NCI-H82 treated with DMSO at 0.1 percent for 48 hours (cell line): ENCODE results near the gene ZCCHC4.

ENCODE experiments used
- DNase-seq: peaks from one replicate; lab custom pipeline; 2025; ENCODE audit not compliant: unreplicated experiment; lab: John Stamatoyannopoulos, UW

Gene ZCCHC4

GRCh38 chr4:25376754-25377571 is 64.4 kb downstream of the ZCCHC4 start, which contains the start of gene ANAPC4:
Gene ANAPC4, plus strand, starts transcription at chr4:25377263. Its CDS starts 165 bp downstream, at chr4:25377428.
- peak; percentile 81 for DNase-seq

DNA sequence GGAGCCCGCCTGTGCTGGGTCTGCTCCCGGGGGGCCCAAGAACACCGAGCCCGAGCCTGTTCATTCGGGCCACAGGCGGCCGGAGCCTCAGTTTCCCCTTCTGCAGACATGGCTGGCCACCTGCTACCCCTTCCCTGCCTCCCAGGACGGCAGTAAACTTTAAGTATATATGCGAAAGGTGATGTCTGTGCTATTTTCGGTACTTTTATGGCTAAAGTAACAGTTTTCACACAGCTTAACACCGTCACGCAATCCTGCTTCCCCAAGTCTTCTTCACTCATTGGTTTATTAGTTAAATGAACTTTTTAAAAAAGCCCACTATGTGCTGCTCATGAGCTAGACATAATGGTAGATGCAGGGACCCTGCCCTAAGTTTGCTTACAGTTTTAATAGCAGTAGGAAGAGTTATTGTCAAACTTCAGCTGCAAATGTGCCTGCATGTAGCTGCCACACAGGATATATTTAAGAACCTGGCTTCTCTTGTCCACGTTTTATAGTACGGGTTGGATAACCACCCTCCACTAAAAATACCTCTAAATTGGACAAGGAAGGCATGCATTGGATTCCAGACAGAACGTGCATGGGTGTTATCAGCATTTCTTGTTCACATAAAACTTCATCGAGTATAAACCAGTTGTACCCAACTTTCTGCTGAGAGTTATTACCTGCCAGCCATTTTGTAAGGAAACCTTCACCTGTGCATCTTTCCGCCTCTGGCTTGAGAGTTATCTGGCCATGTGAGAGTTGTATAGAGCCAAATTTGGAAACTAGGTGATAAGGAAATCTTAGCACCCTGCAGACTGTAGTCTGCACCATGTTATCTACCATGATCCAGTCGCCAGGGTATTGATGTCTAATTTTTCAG is 65.2 kb downstream of the ZCCHC4 start:
- DNase-seq = no peak

DNA sequence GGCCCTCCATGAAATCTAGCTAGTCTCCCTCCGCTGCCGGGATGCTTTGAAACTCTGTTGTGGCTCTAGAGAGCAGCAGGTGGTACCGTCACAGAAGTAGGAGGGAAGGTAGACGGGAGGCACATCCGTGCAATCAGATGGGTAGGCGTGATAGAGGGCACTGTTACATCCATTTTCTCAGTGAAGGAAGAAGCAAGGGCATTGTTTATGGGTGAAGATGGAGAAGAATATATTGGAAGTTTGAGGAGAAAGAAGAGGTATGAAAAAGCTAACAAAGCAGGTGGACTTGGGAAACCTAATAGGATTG is 65.8 kb downstream of the ZCCHC4 start:
- DNase-seq = no peak

DNA sequence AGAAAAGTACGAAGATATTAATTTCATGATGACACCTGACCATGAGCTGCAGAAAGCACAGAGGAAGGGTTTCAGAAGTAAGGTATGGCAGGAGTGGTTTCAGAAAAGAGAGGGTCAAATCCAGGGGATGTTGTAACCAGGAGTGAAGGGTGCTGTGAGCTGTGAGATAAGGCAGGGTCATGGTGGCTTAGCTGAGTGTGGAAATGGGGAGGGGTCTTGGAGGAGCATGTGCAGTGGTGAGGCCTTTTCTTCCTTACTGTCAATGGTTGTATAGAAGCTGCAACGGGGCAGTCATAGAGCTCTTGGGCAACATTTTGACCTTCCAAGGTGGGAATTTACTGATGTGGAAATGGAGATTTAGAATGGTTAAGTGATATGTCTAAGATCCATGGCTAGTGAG is 67.0 kb downstream of the ZCCHC4 start:
- DNase-seq = no peak

GRCh38 chr4:25383647-25384046 is 71.1 kb downstream of the ZCCHC4 start:
- DNase-seq = no peak

DNA sequence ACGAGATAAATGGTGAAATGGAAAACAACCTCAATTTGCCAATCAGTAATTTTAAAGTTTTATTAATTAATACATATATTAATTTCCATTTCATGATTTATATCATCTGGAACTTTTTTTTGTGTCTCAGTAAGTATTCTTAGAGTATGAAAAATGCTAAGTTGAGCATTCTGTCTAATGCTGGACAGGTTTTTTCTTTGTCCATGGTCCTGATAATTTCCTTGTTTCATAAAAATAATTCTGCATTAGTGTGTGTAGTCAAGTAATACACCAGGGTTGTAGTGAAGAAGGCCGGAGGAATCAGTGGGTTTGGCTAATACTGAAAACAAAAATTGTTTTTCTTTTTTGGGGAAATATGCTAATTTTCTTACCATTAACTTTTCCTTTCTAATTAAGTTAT is 74.4 kb downstream of the ZCCHC4 start:
- no peak for DNase-seq

GRCh38 chr4:25397305-25397704 is 84.7 kb downstream of the ZCCHC4 start:
- DNase-seq = no peak

DNA sequence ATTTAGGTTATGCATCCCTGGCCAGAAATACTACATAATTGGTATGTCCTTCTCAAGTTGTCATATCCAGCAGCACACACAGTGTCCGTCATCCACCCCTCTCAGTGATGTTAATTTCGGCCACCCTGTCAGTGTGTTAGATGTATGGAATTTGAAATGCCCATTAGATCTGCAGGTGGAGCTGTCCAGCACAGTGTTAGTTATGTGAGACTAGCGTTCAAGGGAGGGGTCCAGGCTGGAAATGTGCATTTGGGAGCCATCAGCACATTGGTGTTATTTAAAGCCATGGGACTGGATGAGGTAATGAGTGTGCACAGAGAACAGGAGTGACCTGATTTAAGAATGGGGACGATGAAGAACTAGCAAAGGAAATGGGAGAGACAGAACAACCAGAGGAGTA is 86.9 kb downstream of the ZCCHC4 start:
- no peak for DNase-seq

DNA sequence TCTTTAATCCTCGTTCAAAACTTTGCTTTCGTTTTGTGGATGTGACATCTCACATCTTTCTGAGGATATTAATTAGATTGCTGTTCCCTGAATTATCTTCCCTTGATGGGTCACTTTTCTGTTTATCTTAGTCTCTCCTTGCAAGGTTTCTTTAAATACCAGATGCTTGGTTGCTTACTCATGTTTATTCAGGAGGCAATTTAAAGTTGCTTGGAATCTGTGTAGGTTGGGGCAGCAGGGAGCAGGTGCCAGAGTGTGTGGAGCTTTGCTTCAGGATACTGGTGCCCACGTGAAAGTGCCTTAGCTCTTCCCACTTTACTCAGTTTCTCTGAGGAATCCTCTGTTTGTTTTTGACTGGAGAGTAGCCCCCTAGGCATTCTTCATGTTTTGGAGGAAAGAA is 88.5 kb downstream of the ZCCHC4 start:
- no peak for DNase-seq

DNA sequence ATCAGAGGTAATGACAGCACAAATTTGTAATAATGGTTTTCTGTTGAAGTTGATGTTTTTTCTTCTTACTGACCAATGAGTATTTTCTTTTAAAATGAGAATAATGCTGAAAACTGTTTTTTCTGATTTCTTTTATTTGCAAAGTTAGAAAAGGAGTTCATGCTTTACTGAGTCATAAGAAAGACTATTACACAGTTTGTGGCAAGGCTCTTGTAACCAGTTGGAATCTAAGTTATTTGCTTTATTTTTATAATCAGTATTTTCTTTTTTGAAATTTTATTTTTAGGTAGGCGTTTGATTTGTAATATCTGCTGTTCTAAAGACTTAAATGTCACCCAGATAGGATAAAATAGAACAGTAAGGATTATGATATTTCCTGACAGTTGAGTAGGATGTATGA is 89.9 kb downstream of the ZCCHC4 start:
- DNase-seq = no peak

- no peak for DNase-seq
Measured at GRCh38 chr4:25403699-25404098, 91.1 kb downstream of the ZCCHC4 start.

GRCh38 chr4:25405453-25405852 is 92.9 kb downstream of the ZCCHC4 start:
- no peak for DNase-seq

- DNase-seq = no peak
Measured at GRCh38 chr4:25406081-25406692, 93.6 kb downstream of the ZCCHC4 start.

- no peak for DNase-seq
Measured at GRCh38 chr4:25410820-25411529, 98.4 kb downstream of the ZCCHC4 start.

- no peak for DNase-seq
Measured at GRCh38 chr4:25413261-25413660, 100.7 kb downstream of the ZCCHC4 start.

- no peak for DNase-seq
Measured at GRCh38 chr4:25417014-25417413, 104.4 kb downstream of the ZCCHC4 start.
